ENCODE data around the gene PPL. TPM values are rescaled to one million over a fixed set of nuclear protein-coding genes. Genes with fewer than 3 reads are reported as not detected.
"Not testable (repeated sequence)": the region's sequence is repeated elsewhere in the genome, so short reads cannot be mapped to it uniquely, and the experiment has no call there.

Gene PPL, protein sequence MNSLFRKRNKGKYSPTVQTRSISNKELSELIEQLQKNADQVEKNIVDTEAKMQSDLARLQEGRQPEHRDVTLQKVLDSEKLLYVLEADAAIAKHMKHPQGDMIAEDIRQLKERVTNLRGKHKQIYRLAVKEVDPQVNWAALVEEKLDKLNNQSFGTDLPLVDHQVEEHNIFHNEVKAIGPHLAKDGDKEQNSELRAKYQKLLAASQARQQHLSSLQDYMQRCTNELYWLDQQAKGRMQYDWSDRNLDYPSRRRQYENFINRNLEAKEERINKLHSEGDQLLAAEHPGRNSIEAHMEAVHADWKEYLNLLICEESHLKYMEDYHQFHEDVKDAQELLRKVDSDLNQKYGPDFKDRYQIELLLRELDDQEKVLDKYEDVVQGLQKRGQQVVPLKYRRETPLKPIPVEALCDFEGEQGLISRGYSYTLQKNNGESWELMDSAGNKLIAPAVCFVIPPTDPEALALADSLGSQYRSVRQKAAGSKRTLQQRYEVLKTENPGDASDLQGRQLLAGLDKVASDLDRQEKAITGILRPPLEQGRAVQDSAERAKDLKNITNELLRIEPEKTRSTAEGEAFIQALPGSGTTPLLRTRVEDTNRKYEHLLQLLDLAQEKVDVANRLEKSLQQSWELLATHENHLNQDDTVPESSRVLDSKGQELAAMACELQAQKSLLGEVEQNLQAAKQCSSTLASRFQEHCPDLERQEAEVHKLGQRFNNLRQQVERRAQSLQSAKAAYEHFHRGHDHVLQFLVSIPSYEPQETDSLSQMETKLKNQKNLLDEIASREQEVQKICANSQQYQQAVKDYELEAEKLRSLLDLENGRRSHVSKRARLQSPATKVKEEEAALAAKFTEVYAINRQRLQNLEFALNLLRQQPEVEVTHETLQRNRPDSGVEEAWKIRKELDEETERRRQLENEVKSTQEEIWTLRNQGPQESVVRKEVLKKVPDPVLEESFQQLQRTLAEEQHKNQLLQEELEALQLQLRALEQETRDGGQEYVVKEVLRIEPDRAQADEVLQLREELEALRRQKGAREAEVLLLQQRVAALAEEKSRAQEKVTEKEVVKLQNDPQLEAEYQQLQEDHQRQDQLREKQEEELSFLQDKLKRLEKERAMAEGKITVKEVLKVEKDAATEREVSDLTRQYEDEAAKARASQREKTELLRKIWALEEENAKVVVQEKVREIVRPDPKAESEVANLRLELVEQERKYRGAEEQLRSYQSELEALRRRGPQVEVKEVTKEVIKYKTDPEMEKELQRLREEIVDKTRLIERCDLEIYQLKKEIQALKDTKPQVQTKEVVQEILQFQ (N-terminal part only)
- total RNA-seq = 14.9 TPM
- long read RNA-seq, full-length matches to known transcripts = 7 of 45 reads
- long read RNA-seq, partial matches to known transcripts = 12 of 45 reads
- long read RNA-seq, other reads (novel, unspliced or antisense) = 26 of 45 reads

DNA sequence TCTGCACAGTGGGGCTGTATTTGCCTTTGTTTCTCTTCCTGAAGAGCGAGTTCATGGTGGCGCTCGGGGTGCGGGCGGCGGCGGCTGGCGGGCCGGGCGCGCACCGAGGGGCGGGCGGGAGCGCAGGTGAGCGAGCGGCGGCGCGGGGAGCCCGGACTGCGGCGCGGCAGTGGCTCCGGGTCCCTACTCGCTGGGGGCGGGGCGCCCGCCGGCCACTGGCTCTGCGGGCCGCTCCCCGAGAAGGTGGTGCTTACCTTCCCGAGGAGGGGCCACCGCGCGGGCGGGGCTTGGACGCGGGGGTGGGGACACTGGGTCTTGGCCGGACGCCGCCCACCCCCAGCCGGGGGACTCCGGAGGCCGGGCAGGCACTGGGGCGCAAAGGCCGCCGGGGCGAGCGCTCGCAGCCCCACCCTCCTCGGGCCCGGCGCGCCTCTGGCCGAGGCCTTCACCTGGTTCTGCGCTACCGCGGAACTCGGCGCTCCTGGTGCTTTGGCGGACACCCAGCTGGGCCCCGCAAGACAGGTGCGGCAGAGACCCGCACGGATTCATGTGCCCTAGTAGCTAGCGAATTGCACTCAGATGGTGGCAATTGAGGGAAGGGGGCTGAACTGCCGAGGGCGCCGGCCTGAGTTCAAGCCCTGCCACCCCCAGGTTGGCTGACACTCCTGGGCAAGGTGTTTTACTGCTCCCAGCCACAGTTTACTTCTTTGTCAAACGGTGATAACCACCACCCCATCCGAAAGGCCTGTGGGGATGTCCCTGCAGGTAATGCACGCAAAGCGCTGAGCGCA lies at the start of gene PPL:
Gene PPL (minus strand): TSS at position 158 of the 791 bp plus-strand sequence. CDS start 103 bp downstream, at position 55.
- ATAC-seq (ENCODE audit: poor library complexity) (peak; percentile 76), DNase-seq (peak; percentile 84)
- intact Hi-C loops (cut with DNase I) = no loop called here

DNA sequence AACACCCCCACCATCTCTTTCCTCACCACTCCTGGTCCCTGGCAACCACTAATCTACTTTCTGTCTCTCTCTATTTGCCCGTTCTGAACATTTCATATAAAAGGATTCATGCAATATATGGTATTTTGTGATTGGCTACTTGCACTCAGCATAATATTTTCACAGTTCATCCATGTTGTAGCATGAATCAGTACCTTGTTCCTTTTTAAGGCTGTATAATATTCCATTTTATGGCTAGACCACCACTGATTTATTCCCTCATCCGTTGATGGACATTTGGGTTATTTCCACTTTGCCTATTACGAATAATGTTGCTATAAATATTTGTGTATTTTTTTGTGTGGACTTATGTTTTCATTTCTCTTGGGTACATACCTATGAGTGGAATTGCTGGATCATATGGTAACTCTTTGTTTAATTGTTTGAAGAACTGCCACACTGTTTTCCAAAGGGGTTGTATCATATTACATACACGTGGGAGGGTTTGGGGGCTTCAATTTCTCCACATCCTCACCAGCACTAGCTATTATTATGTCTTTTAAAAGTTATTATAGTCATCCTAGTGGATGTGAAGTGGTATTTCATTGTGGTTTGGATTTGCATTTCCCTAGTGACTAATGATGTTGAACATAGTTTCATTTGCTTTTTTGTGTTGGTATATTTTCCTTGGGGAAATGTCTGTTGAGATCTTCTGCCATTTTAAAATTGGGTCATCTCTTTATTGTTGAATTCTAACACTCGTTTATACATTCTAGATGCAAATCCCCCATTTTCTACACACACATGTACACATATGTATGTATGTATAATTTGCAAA lies 47.4 kb upstream of the PPL start:
- ATAC-seq (ENCODE audit: poor library complexity) (no peak), DNase-seq (no peak)
- intact Hi-C loops (cut with DNase I) = no loop called here

DNA sequence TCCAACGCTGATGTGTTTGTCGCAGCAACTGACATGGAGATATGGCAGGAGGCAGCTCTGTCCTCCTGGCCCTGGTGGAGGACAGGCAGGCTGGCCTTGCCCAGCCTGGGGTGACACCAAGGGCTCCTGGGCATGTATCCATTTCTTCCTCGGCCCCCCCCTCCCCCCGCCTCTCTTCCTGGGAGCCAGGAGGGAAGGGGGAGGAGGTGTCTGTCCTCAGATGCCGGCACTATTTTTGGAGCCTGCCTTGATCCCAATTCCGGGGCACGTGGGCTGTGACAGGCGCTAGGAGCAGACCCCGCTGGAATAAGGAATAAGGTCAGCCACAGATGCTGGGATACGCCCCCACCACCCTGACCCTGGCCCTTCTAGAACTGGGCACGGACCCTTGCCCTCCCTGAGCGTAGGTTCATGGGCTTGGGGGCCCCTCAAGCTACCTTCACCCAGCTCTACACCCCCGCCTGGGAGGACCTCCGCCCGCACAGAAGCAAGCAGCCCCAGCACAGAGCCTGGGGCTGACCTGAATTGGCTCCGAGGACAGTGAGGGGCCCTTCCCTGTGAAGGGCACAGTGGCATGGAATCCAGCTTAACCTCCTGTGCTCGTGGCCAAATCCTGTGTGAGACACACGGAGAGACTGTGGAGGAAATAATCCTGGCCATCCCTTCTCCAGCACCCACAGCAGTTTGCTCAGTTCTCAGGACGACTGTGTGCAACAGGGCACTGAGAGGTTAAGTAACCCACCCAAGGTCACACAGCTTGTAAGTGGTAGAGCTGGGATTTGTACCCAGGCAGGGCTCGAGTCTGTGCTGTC lies 45.3 kb upstream of the PPL start:
- peak; percentile 75 for DNase-seq
- intact Hi-C loops (cut with DNase I) = no loop called here
- peak; percentile 96 for ATAC-seq (ENCODE audit: poor library complexity)

DNA sequence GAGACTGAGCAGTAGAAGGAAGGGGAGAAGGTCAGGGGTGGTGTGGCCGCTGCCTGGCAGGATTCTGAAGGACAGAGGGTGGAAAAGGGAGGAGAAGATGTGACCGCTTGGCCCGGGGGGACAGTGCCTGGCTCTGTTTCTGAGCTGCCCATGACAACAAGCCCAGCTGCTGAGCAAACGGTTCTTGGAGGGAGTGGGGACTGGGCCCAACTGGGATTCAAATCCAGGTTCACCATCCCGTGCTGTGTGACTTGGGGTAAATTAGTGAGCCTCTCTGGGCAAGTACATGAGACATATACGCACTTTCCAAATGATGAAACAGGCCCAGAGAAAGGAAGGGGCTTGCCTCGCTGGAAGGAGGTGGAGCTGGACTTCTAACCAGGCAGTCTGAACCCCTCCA lies 44.5 kb upstream of the PPL start:
- ATAC-seq (ENCODE audit: poor library complexity) (no peak), DNase-seq (no peak)
- intact Hi-C loops (cut with DNase I) = no loop called here

DNA sequence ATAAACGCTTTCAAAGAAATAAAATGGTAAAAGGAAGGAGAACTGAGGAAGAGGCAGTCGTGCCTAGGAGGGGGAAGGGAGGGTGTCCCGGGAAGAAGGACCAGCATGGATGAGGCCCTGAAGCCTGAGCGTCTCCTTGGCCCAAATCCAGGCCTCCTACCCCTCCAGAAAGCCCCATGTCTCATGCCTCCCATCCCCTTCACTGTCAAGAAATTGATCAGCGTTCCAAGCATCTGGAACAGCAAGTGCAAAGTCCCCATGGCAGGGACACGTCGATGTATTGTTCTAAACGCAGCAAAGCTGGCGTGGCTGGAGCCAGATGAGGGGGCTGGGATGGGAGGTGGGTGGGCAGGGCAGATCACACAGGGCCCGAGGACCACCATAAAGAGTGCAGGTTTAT lies 43.7 kb upstream of the PPL start:
- DNase-seq (no peak), ATAC-seq (ENCODE audit: poor library complexity) (no peak)
- intact Hi-C loops (cut with DNase I) = no loop called here

DNA sequence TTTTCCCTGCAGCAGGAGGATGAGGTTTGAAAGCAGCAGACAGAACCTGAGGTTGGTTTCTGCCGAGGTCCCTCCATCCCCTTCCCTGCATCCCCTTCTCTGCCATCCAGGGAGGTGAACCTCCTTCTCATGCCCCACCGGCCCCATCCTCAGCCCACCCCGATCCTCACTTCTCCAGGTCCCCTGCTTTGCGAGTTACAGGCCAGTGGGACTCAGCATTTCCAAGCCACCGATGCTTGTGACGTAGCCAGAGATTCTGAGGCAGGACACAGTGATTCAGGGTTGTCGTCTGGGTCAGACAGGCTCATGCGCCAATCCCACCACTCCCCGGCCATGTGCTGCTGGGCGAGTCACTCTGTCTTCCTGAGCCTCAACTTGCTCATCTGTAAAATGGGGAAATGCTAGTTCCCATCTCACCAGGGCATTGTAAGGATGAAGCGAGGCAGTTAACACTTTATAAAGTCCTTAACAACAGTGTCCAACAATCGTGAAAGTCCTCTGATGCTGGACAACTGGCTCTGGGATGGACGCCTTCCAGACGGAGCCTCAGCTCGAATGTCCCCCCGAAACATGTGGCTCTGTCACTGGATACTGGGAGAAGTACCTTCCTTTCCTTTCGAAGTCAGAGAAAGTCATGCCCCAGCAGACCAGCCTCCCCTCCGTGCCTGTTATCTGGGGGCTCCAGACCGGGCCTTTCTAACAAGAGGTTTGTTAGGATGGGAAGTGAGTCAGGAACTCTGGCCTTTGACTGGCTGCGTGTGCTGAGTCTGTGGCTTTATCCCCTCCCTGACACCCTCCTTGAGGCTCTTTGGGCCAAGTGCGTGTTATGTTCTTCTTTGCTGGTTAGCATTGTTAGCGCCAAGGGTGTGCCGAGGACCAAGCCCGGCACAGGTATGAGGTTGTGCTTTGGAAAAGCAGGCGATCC lies 43.0 kb upstream of the PPL start:
- intact Hi-C loops (cut with DNase I) = no loop called here
- no peak for DNase-seq
- ATAC-seq (ENCODE audit: poor library complexity) = no peak

DNA sequence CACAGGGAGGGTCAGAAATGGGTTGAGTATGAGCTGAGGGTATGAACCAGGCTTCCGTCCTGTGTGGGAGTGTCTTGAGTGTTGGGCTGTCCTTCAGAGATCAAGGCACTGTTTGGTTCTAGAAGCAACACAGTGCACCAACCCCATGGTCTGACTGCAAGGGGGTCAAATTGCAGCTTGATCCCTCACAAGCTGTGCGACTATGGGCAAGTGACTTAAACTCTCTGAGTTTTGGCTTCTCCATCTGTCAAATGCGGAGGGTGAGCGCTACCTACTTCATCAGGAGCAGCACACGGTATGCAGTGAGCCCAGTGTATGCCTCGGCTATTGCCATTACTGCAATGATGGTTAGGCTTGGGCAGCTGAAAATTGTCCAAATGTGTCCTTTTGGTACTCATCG lies 42.2 kb upstream of the PPL start:
- DNase-seq (no peak), ATAC-seq (ENCODE audit: poor library complexity) (no peak)
- intact Hi-C loops (cut with DNase I) = no loop called here

DNA sequence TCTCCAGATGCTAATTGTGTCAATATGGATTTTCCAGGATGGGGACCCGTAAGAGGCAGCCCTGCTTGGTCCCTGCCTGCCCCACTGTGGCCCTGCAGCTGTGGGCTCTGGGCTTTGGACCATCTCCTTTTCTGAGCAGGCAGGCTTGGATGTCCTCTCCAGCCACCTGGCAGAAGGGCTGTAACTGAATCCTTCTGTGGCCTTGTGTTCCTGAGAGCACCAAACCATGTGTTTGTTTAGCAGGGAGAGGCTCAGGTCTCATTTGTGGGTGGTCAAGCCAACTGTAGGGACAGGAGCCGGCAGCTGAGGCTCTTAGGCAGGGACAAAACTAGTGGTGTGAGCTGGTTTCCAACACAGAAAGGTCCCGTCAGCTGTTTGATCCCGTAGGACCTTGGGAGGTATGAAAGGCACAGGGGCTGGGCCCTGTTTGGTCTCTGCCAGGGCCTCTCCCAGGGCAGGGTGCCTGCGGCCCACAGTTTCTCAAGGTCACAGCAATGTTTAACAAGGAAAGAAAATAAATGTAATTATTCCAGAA lies 39.7 kb upstream of the PPL start:
- intact Hi-C loops (cut with DNase I) = no loop called here
- no peak for DNase-seq
- ATAC-seq (ENCODE audit: poor library complexity) = peak; percentile 14

DNA sequence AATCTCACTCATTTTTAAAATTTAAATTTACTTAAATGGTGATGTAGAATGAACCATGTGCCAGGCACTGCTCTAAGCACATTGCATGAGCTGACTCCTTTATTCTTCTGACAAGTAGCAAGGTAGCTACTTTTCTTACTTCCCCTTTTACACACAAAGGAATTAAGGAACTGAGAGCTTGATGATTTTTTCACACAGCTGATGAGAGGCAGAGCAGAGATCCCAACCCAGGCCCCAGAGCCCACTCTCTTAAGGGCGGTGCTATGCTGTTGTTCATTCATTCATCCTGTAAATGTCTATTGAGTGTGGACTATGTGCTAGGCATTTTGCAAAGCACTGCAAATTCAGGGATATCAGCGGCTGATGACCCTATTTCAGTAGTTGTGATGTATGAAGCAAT lies 39.1 kb upstream of the PPL start:
- intact Hi-C loops (cut with DNase I) = no loop called here
- ATAC-seq (ENCODE audit: poor library complexity) (no peak), DNase-seq (no peak)

DNA sequence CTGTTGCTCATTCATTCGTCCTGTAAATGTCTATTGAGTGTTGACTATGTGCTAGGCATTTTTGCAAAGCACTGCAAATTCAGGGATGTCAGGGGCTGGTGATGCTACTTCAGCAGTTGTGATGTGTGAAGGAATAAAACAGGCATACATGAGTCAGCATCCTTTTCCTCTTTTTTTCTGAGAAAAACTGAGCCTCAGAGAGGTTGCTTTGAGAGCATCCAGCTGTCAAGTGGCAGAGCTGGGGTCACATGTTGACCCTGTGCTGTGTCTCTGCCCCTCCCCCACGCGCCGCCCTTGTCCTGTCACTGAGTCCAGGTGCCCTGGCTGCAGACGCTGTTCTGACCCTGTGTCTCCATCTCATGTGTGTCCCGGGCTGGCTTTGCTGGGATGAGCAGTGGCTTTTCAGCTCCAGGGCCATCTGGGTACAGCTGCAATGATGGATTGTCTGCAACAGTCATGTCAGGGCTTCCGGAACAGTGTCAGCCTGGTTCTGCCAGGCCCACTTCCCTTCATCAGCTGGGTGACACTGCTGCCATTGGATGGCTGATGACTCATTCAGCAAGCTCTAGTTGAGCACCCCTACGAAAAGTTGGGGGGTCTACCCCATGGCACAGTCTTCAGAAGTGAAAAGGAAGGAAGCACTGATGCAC lies 36.1 kb upstream of the PPL start:
- DNase-seq (no peak), ATAC-seq (ENCODE audit: poor library complexity) (no peak)
- intact Hi-C loops (cut with DNase I) = no loop called here

DNA sequence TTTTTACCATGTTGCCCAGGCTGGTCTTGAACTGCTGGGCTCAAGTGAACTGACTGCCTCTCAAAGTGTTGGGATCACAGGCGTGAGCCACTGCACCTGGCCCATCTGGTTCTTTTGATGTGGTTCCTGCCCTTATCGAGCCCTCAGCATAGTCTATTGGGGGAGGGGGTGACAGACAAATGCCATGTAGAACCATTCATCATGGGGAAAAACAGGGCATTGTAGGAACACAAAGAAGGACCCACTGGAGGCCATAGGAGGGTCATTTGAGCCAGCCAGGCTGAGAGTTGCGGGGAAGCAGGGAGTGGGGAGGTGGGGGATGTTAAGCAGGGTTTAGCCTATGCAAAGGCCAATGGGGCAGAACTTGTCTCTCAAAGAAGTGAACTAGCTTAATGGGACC lies 33.1 kb upstream of the PPL start:
- intact Hi-C loops (cut with DNase I) = no loop called here
- ATAC-seq (ENCODE audit: poor library complexity) (no peak), DNase-seq (no peak)

DNA sequence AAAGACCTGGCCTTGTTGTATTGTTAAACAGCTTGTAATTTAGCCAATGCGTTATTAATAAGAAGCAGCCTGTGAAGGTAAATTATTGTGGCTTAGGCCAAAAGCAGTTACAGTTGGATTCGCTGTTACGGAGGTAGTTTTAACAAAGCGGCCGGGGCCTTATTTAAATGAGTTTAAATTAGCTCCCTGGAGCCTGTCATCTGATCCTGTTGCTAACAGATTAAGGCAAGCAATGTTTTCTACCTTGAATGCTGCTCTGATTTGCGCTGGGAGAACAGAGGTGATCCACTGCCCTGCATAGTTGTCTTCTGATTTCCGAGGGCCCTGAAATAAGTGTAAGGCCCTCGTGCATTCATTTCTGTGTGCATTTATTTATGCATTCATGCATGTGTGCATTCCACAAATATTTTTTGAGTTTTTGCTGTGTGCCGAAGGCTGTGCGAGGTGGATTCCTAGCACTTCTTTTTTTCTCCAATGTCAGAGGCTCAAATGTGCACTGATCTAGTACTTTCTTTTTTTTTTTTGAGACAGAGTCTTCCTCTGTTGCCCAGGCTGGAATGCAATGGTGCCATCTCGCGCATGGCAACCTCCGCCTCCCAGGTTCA lies 32.0 kb upstream of the PPL start:
- no peak for DNase-seq
- ATAC-seq (ENCODE audit: poor library complexity) = no peak
- intact Hi-C loops (cut with DNase I) = no loop called here

DNA sequence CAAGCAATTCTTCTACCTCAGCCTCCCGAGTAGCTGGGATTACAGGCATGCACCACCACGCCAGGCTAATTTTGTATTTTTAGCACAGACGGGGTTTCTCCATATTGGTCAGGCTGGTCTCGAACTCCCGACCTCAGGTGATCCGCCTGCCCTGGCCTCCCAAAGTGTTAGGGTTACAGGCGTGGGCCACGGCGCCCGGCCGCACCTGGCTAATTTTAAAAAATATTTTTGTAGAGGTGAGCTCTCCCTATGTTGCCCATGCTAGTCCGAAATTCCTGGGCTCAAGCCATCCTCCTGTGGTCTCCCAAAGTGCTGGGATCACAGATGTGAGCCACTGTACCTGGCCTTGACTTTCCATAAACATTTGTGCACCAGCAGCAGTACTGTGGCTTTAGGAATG lies 31.3 kb upstream of the PPL start:
- ATAC-seq (ENCODE audit: poor library complexity); DNase-seq; intact Hi-C loops (cut with DNase I): not testable (repeated sequence)

DNA sequence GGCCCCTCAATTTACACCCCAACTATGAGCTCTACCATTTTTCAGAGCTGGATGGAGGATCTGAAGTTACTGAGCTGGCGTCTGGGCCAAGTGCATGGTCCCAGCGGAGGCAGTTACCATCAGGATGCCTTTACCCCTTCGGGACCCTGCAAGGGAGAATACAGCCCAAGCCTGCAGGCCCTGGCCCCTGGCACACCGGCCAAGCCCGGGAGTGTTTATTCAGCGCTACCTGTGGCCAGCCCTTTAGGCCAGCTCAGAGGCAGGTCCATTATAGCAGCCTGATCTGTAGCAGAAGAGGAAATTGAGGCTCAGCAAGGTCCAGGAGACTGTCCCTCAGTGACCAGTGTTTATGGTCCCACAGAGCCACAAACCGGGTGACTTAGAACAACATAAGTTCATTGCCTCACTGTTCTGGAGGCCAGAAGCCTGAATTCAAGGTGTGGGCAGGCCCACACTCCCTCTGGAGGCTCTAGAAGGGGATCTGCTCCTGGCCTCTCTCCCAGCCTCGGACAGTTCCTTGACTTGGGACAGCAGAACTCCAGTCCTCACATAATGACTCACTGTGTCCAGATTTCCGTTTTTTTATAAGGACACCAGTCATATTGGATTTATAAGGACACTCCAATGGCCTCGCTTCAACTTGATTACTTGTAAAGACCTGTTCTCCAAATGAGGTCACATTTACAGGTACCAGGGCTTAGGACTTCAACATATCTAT lies 29.9 kb upstream of the PPL start:
- intact Hi-C loops (cut with DNase I) = no loop called here
- ATAC-seq (ENCODE audit: poor library complexity) = no peak
- peak; percentile 15 for DNase-seq
